Common myeloid progenitor, CD34-positive (primary cell): Measurements from ENCODE around the gene NFATC3.

Experiments
- CTCF ChIA-PET: fragments of 350-600 bp; sonication (Branson Sonifier 250); formaldehyde crosslinking; loops from one replicate; lab custom pipeline; 2021; ENCODE audit warnings: antibody characterized with exemption; lab: Charles Lee
- POLR2A ChIA-PET: fragments of 350-600 bp; sonication (Branson Sonifier 250); formaldehyde crosslinking; loops from one replicate; lab custom pipeline; 2021; ENCODE audit warnings: antibody characterized with exemption; lab: Charles Lee
- DNase-seq, 3 donors: peaks; one replicate each; pipeline versions ENCODE4 v3.0.0 to v3.0.0-alpha.2; 2013
- H3K27ac ChIP-seq, 2 experiments: 1 replicate in 1 of 2; 2 replicates in 1 of 2; pipeline ENCODE4 v1.7.0; 2013; ENCODE audit warnings: inconsistent platforms in 2 of 2, low read length in 2 of 2, mild to moderate bottlenecking in 2 of 2, low read depth in 1 of 2, moderate library complexity in 1 of 2; ENCODE audit not compliant: severe bottlenecking in 2 of 2, insufficient read depth in 1 of 2, poor library complexity in 1 of 2
- H3K27me3 ChIP-seq, 5 experiments: replicated peaks in 2 of 5; 1 replicate in 3 of 5; 2 replicates in 2 of 5; pipeline versions ENCODE4 v1.6.1 to v1.7.0; 2013; ENCODE audit warnings: low read length in 4 of 5, mild to moderate bottlenecking in 2 of 5, moderate library complexity in 2 of 5, inconsistent platforms in 1 of 5; ENCODE audit not compliant: insufficient read depth in 5 of 5, control insufficient read depth in 4 of 5
- H3K36me3 ChIP-seq, 4 experiments: 1 replicate in 2 of 4; 2 replicates in 2 of 4; pipeline versions ENCODE4 v1.6.1 to v1.7.0; 2013; ENCODE audit warnings: low read length in 3 of 4, control low read depth in 1 of 4, mild to moderate bottlenecking in 1 of 4; ENCODE audit not compliant: control insufficient read depth in 4 of 4, insufficient read depth in 4 of 4
- H3K4me1 ChIP-seq, 4 experiments: 1 replicate in 3 of 4; 2 replicates in 1 of 4; pipeline versions ENCODE4 v1.6.1 to v1.7.1; 2013; ENCODE audit warnings: low read length in 3 of 4, mild to moderate bottlenecking in 3 of 4, control low read depth in 1 of 4, inconsistent platforms in 1 of 4, moderate library complexity in 1 of 4; ENCODE audit not compliant: control insufficient read depth in 4 of 4, insufficient read depth in 4 of 4; ENCODE audit errors: control extremely low read depth in 1 of 4
- H3K4me3 ChIP-seq, 7 experiments: 1 replicate in 4 of 7; 2 replicates in 3 of 7; pipeline versions ENCODE4 v1.5.1 to v1.7.0; 2013; ENCODE audit warnings: mild to moderate bottlenecking in 7 of 7, low read length in 6 of 7, moderate library complexity in 6 of 7, inconsistent platforms in 2 of 7, low read depth in 2 of 7, control low read depth in 1 of 7; ENCODE audit not compliant: insufficient read depth in 4 of 7, control insufficient read depth in 1 of 7; ENCODE audit errors: extremely low read depth in 1 of 7
- H3K9me3 ChIP-seq, 5 experiments: 1 replicate in 4 of 5; 2 replicates in 1 of 5; pipeline versions ENCODE4 v1.6.1 to v1.7.1; 2013; ENCODE audit warnings: low read length in 4 of 5, mild to moderate bottlenecking in 2 of 5, inconsistent platforms in 1 of 5, low read depth in 1 of 5, moderate library complexity in 1 of 5; ENCODE audit not compliant: control insufficient read depth in 4 of 5, insufficient read depth in 2 of 5; ENCODE audit errors: control extremely low read depth in 1 of 5
- WGBS: methylation state at CpG from one replicate; pipeline ENCODE4 v1.1.5; 2013; ENCODE audit not compliant: insufficient coverage; 5-methylcytosine and 5-hydroxymethylcytosine counted together

The NFATC3 gene

DNA sequence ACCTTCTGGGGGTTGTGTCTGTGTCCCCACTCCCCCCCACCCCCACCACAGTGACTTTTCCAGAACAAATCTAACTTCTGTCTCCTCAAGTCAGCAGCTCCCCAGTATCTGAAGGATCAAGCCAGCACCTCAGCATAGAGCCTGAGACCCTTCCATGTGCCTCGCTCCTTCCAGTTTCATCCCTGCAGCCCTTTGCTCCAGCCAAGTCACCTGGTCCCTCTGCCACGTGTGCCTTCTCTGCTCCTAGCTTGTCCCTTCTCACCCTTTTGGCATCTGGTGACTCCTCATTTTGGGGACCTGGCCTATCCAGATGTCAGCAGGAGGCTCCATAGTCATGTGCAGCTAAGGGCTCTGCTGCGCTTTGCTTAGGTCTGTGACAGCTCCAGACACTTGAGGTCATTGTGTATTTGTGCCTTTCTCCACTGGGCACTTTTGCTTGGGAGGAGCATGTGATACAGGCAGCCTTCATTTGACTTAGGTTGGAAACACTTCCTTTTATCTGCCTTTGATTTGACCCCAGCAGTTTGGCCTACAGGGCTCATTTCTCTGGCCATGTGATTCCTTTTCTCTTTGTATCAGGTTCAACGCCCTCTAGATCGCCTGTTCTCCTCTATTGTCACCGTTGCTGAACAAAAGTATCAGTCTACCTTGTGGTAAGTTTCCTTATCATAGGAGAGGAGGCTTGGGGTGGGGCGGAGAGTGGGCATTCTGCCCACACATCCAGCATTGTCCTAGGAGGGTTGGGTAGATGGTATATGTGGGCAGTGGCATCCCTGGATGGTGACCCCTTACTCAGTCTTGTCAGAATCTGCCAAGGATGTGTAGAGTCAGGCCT is 7.1 kb upstream of the NFATC3 start:
- H3K9me3 ChIP-seq = no peaks in the 10 kb centered on the region
- H3K36me3 ChIP-seq = peaks cover 7 to 47% (median 22%) of the 10 kb centered on the region in 4 experiments
- peaks cover 9 to 87% (median 77%) of the 10 kb centered on the region in 4 experiments for H3K4me1 ChIP-seq
- no peak overlapping the region for H3K4me3 ChIP-seq
- no peaks in the 10 kb centered on the region for H3K27me3 ChIP-seq
- no peak overlapping the region for H3K27ac ChIP-seq
- ChIA-PET CTCF (interaction anchor here (1.5 kb wide), 1 partner anchor 150 kb away, joined by 3 read pairs; no protein-coding TSS in a partner anchor), POLR2A (no interaction called here)
- DNase-seq = no peak
- WGBS = 86% methylated on average over 6 of the region's 7 CpGs

DNA sequence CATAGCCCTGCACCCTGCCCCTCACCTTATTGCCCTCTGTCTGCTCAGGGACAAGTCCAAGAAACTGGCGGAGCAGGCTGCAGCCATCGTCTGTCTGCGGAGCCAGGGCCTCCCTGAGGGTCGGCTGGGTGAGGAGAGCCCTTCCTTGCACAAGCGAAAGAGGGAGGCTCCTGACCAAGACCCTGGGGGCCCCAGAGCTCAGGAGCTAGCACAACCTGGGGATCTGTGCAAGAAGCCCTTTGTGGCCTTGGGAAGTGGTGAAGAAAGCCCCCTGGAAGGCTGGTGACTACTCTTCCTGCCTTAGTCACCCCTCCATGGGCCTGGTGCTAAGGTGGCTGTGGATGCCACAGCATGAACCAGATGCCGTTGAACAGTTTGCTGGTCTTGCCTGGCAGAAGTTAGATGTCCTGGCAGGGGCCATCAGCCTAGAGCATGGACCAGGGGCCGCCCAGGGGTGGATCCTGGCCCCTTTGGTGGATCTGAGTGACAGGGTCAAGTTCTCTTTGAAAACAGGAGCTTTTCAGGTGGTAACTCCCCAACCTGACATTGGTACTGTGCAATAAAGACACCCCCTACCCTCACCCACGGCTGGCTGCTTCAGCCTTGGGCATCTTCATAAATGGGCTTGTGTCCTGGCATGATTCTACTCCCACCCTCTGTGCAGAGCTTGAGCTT is 6.3 kb upstream of the NFATC3 start:
- POLR2A ChIA-PET = no interaction called here
- peak in 2 of 3 donors; percentile 44 to 46 for DNase-seq
- H3K27ac ChIP-seq = peak overlapping the region in 1 of 2 experiments; percentile 70
- CTCF ChIA-PET = interaction anchor here (0.7 to 1.5 kb wide), 4 partner anchors 10 to 149 kb away, joined by 3 to 4 read pairs (median 3); no protein-coding TSS in a partner anchor
- peaks cover 16 to 92% (median 82%) of the 10 kb centered on the region in 4 experiments for H3K4me1 ChIP-seq
- peaks cover 7 to 45% (median 19%) of the 10 kb centered on the region in 4 experiments for H3K36me3 ChIP-seq
- 83% methylated on average over 7 of the region's 8 CpGs for WGBS
- no peaks in the 10 kb centered on the region for H3K9me3 ChIP-seq
- no peaks in the 10 kb centered on the region for H3K27me3 ChIP-seq
- H3K4me3 ChIP-seq = peak overlapping the region in 4 of 7 experiments; percentile 20 to 58 (median 36)

DNA sequence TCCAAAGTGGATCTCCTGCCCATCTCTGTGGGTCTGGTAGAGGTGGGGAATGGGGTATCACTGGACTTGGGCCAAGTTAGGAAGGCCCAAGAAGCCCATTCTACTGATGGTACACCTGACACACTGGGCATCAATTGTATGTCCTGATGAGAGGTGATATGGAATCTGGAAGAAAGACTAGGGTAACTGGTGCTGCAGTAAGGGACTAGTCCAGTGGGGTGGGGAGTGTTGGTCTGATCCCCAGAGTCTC is 5.9 kb upstream of the NFATC3 start:
- peaks cover 16 to 92% (median 82%) of the 10 kb centered on the region in 4 experiments for H3K4me1 ChIP-seq
- peaks cover 4 to 40% (median 17%) of the 10 kb centered on the region in 4 experiments for H3K36me3 ChIP-seq
- H3K27me3 ChIP-seq = no peaks in the 10 kb centered on the region
- peak overlapping the region in 1 of 2 experiments; percentile 70 for H3K27ac ChIP-seq
- ChIA-PET POLR2A (no interaction called here), CTCF (interaction anchor here (0.7 to 6.5 kb wide), 5 partner anchors 9 to 69 kb away, joined by 3 to 27 read pairs (median 3); no protein-coding TSS in a partner anchor)
- H3K9me3 ChIP-seq = no peaks in the 10 kb centered on the region
- no peak for DNase-seq
- peak overlapping the region in 4 of 7 experiments; percentile 20 to 58 (median 36) for H3K4me3 ChIP-seq

DNA sequence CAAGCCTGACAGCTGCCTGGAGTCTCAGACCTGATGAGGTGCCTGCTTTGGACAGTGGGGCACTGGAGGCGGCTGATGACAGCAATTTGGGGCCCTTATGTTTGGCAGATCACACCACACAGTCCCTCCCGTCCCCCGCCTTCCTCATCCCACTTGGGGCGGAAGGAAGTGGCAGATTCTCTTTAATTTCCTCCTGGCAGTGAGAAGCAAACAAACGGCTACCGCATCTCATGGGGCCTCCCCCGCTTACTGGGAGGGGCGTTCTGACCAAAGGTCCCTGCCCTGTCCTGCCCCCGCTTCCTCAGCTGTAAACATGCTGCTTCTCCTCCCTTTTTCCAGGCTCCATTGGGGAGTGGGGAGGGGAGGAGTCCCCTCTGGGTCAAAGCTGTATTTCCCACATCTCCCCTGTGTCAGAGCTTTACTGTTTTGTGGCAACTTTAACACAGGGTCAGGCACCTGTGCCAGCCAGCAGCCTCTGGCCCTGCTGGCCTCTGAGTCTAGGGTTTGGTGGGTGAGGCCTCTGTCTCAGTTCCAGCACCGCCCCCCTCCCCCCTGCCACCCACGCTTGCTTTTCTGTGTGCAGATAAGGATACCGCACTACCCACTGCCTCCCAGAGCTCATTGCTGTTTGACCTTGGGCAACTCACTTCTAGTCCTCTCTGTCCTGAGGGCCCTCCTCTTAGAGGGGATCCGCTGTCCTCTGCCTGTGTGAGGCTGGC is 5.4 kb upstream of the NFATC3 start:
- ChIA-PET POLR2A (no interaction called here), CTCF (interaction anchor here (1.0 to 6.5 kb wide), 6 partner anchors 14 to 68 kb away, joined by 3 to 27 read pairs (median 3); no protein-coding TSS in a partner anchor)
- 7% methylated on average over 10 of the region's 13 CpGs for WGBS
- Histone ChIP-seq H3K27ac (peak overlapping the region in 1 of 2 experiments; percentile 70), H3K27me3 (no peaks in the 10 kb centered on the region), H3K9me3 (no peaks in the 10 kb centered on the region), H3K4me3 (peak overlapping the region in 4 of 7 experiments; percentile 47 to 58 (median 50)), H3K4me1 (peaks cover 16 to 92% (median 81%) of the 10 kb centered on the region in 4 experiments), H3K36me3 (peaks cover 4 to 38% (median 17%) of the 10 kb centered on the region in 4 experiments)
- peak; percentile 49 to 78 (median 74) for DNase-seq

DNA sequence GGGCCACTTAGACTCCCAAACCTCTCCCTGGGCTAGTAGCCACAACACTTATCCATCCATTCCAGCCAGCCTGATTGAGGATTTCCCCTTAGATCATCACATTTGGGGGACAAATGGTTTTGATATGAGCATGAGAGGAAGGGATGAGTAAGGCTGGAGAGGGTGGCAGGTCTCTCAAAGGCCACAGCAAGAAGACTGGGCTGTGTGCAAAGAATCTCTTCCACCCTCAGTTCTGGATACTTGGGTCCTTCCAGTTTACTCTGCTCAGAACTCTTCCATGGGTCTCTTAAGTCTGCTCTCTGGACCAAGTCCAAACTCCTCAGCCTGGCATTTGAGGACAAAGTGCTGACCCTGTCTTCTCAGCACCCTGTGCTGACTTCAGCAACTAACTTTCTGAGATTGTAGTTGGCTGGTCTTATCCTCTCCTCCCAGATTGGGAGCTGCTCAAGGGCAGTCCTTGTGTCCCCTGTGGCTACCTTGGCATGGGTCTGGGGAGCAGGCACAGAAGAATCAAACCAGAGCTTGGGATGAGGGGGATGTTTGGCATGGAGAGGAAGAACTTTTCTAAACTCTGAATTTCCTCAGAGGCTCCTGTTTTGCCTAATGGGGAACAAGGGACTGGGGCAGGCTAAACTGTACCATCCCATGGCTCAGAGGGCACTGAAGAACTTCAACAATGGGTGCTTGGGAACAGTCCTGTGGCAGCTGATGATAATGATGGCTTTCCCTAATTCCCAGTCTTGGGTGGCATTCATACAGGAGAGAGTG is 3.1 kb upstream of the NFATC3 start:
- CTCF ChIA-PET = interaction anchor here (0.9 to 6.5 kb wide), 8 partner anchors 7 to 54 kb away, joined by 3 to 34 read pairs (median 8); no protein-coding TSS in a partner anchor
- no peaks in the 10 kb centered on the region for H3K27me3 ChIP-seq
- no peak for DNase-seq
- no peaks in the 10 kb centered on the region for H3K9me3 ChIP-seq
- peaks cover 22 to 75% (median 71%) of the 10 kb centered on the region in 4 experiments for H3K4me1 ChIP-seq
- POLR2A ChIA-PET = no interaction called here
- no peak overlapping the region for H3K4me3 ChIP-seq
- H3K27ac ChIP-seq = no peak overlapping the region
- H3K36me3 ChIP-seq = peaks cover 0 to 19% (median 9%) of the 10 kb centered on the region in 4 experiments

DNA sequence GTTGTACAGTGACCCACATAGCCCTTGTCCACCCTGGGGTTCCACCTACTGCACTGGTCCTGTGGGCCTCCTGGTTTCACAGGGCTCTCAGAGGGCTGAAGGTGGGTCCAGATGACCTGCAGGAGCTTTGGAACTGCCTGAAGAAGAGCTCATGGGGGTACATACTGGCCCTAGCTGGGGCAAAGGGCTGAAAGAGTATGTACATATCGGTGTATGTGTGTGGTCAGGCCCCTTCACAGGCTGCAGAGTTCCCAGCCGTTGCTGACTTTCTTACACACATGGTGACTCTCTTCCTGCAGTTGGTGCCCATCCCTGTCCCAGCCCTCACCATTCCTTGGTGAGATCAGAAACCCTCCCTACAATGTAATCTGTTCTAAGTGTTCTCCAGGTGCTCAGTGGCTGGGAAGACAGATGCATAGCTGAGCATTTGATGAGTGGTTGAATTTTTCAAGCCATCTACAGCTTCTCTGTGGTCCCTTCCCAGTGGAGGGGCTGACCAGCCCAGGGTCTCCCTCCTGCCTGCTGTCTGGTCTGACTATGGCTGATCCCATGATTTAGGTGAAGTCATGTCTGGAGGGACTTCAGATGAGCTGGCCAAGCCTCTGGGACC is 2.4 kb upstream of the NFATC3 start:
- H3K4me3 ChIP-seq = no peak overlapping the region
- H3K9me3 ChIP-seq = no peaks in the 10 kb centered on the region
- DNase-seq = no peak
- WGBS = 80% methylated on average over 2 of the region's 2 CpGs
- H3K36me3 ChIP-seq = peaks cover 0 to 15% (median 7%) of the 10 kb centered on the region in 4 experiments
- ChIA-PET CTCF (interaction anchor here (0.9 to 6.5 kb wide), 8 partner anchors 8 to 55 kb away, joined by 3 to 34 read pairs (median 8); no protein-coding TSS in a partner anchor), POLR2A (no interaction called here)
- H3K27me3 ChIP-seq = no peaks in the 10 kb centered on the region
- no peak overlapping the region for H3K27ac ChIP-seq
- peaks cover 29 to 79% (median 75%) of the 10 kb centered on the region in 4 experiments for H3K4me1 ChIP-seq
